ENCODE results near the gene ACTR3.
"Not testable (repeated sequence)": the region's sequence is repeated elsewhere in the genome, so short reads cannot be mapped to it uniquely, and the experiment has no call there.

The ACTR3 gene

GRCh38 chr2:113901943-113902342 is 12.1 kb downstream of the ACTR3 start:
- DNase-seq (ENCODE audit: low read depth in 2 of 2, low spot score in 1 of 2) = no peak

- DNase-seq (ENCODE audit: low read depth in 2 of 2, low spot score in 1 of 2) = no peak
Measured at GRCh38 chr2:113905886-113906285, 16.0 kb downstream of the ACTR3 start.

- no peak for DNase-seq (ENCODE audit: low read depth in 2 of 2, low spot score in 1 of 2)
Measured at GRCh38 chr2:113906647-113907046, 16.8 kb downstream of the ACTR3 start.

- no peak for DNase-seq (ENCODE audit: low read depth in 2 of 2, low spot score in 1 of 2)
Measured at GRCh38 chr2:113907297-113907696, 17.4 kb downstream of the ACTR3 start.

GRCh38 chr2:113910110-113910717 is 20.3 kb downstream of the ACTR3 start:
- peak; percentile 49 to 65 for DNase-seq (ENCODE audit: low read depth in 2 of 2, low spot score in 1 of 2)

- DNase-seq (ENCODE audit: low read depth in 2 of 2, low spot score in 1 of 2) = no peak
Measured at GRCh38 chr2:113910967-113911678, 21.2 kb downstream of the ACTR3 start.

- no peak for DNase-seq (ENCODE audit: low read depth in 2 of 2, low spot score in 1 of 2)
Measured at GRCh38 chr2:113915082-113915819, 25.4 kb downstream of the ACTR3 start.

- no peak for DNase-seq (ENCODE audit: low read depth in 2 of 2, low spot score in 1 of 2)
Measured at GRCh38 chr2:113918229-113918628, 28.3 kb downstream of the ACTR3 start.

GRCh38 chr2:113920996-113921395 is 31.1 kb downstream of the ACTR3 start:
- DNase-seq (ENCODE audit: low read depth in 2 of 2, low spot score in 1 of 2) = no peak

- DNase-seq (ENCODE audit: low read depth in 2 of 2, low spot score in 1 of 2) = no peak
Measured at GRCh38 chr2:113922335-113922734, 32.4 kb downstream of the ACTR3 start.

GRCh38 chr2:113922784-113923183 is 32.9 kb downstream of the ACTR3 start:
- DNase-seq (ENCODE audit: low read depth in 2 of 2, low spot score in 1 of 2) = no peak

- no peak for DNase-seq (ENCODE audit: low read depth in 2 of 2, low spot score in 1 of 2)
Measured at GRCh38 chr2:113925884-113926283, 36.0 kb downstream of the ACTR3 start.

- no peak for DNase-seq (ENCODE audit: low read depth in 2 of 2, low spot score in 1 of 2)
Measured at GRCh38 chr2:113926314-113926713, 36.4 kb downstream of the ACTR3 start.

- no peak for DNase-seq (ENCODE audit: low read depth in 2 of 2, low spot score in 1 of 2)
Measured at GRCh38 chr2:113930448-113930847, 40.6 kb downstream of the ACTR3 start.

GRCh38 chr2:113937501-113937900 is 47.6 kb downstream of the ACTR3 start:
- no peak for DNase-seq (ENCODE audit: low read depth in 2 of 2, low spot score in 1 of 2)

GRCh38 chr2:113940891-113941290 is 51.0 kb downstream of the ACTR3 start:
- no peak for DNase-seq (ENCODE audit: low read depth in 2 of 2, low spot score in 1 of 2)

GRCh38 chr2:113945784-113946183 is 55.9 kb downstream of the ACTR3 start:
- DNase-seq (ENCODE audit: low read depth in 2 of 2, low spot score in 1 of 2) = not testable (repeated sequence)

- DNase-seq (ENCODE audit: low read depth in 2 of 2, low spot score in 1 of 2) = not testable (repeated sequence)
Measured at GRCh38 chr2:113950906-113951305, 61.0 kb downstream of the ACTR3 start.

GRCh38 chr2:113961000-113961399 is 71.1 kb downstream of the ACTR3 start:
- DNase-seq (ENCODE audit: low read depth in 2 of 2, low spot score in 1 of 2) = no peak

- DNase-seq (ENCODE audit: low read depth in 2 of 2, low spot score in 1 of 2) = no peak
Measured at GRCh38 chr2:113962692-113963480, 73.0 kb downstream of the ACTR3 start.

- DNase-seq (ENCODE audit: low read depth in 2 of 2, low spot score in 1 of 2) = no peak
Measured at GRCh38 chr2:113963965-113964364, 74.1 kb downstream of the ACTR3 start.

Data from stimulated activated CD8-positive, alpha-beta memory T cell treated with anti-CD3 and anti-CD28 coated beads, Interleukin-4, amount 100 ng/mL, for 4 hours (primary cell).